Measurements from ENCODE around the gene ZNF33A. TPM values are rescaled to one million over a fixed set of nuclear protein-coding genes. Genes with fewer than 3 reads are reported as not detected.
A peak's percentile ranks its signal among the peaks of the same experiment; 100 is the strongest.
"Not testable (repeated sequence)": the region's sequence is repeated elsewhere in the genome, so short reads cannot be mapped to it uniquely, and the experiment has no call there.

Gene ZNF33A
- total RNA-seq, 2 donors from 2014 or later: 15.9 to 19.6 TPM

DNA sequence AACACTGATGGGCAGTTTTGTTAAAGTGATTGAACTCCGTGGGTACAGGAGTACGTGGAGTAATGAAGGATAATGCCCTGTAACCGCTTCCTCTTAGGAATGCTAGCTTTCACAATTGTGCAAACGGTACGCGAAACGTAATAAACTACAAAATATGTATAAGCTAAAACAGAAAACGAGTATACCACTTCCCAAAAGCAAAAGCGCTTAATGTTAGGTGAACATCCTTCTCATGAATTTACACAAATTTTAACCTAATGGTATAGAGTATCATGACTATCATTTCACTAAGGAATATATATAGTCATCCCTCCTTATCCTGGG is 33.6 kb upstream of the ZNF33A start:
- no peaks in the 10 kb centered on the region for H3K27me3 ChIP-seq
- H3K36me3 ChIP-seq: no peaks in the 10 kb centered on the region
- TF ChIP-seq, protein P1, sequence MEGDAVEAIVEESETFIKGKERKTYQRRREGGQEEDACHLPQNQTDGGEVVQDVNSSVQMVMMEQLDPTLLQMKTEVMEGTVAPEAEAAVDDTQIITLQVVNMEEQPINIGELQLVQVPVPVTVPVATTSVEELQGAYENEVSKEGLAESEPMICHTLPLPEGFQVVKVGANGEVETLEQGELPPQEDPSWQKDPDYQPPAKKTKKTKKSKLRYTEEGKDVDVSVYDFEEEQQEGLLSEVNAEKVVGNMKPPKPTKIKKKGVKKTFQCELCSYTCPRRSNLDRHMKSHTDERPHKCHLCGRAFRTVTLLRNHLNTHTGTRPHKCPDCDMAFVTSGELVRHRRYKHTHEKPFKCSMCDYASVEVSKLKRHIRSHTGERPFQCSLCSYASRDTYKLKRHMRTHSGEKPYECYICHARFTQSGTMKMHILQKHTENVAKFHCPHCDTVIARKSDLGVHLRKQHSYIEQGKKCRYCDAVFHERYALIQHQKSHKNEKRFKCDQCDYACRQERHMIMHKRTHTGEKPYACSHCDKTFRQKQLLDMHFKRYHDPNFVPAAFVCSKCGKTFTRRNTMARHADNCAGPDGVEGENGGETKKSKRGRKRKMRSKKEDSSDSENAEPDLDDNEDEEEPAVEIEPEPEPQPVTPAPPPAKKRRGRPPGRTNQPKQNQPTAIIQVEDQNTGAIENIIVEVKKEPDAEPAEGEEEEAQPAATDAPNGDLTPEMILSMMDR (IDR thresholded peaks at IDR 0.05): peak in 1 of 2 donors; percentile 7
- H3K4me3 ChIP-seq: peak overlapping the region; percentile 86 to 94
- no peaks in the 10 kb centered on the region for H3K9me3 ChIP-seq
- H3K4me1 ChIP-seq: peaks cover 0 to 6% of the 10 kb centered on the region in 2 donors
- peak overlapping the region; percentile 99 for H3K27ac ChIP-seq
- DNase-seq (ENCODE audit: low spot score): no peak

DNA sequence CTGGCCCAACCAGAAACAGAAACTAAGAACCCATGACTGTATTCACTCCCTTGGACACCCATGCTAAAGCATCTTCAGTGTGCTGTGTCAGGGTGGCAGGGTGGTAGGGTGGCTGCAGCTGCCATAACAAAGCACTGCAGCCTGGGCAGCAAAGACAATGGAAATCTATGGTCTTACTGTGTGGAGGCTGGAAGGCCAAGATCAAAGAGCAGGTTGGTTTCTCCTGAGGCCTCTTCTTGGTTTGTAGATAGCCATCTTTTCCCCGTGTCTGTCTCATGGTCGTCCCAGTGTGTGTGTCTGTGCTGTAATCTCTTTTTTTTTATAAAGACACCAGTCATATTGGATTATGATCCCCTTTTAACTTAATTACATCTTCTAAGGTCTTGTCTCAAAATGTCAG is 18.8 kb upstream of the ZNF33A start:
- Histone ChIP-seq H3K27ac (no peak overlapping the region), H3K9me3 (no peaks in the 10 kb centered on the region), H3K4me3 (no peak overlapping the region), H3K36me3 (no peaks in the 10 kb centered on the region), H3K27me3 (no peaks in the 10 kb centered on the region), H3K4me1 (no peaks in the 10 kb centered on the region)
- TF ChIP-seq, protein P1 (IDR thresholded peaks at IDR 0.05): no peak
- DNase-seq (ENCODE audit: low spot score): no peak

DNA sequence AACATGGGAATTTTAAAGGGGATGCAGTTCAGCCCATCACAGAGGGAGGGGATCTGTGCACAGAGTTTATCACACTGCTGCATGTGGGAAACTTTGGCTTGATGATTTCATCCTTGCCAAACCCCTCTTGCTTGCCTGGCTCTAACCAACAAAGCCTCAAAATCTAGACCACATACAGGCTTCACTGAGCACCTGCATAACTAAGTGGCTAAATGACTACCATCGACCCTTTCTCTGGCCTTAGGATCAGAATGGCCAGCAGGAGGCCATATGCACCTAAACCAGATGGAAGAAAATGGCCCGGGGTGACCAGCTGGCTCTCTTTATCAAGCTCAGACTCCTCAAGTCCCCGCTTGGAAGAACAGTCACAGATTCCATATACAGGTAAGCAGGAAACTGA is 18.4 kb upstream of the ZNF33A start:
- Histone ChIP-seq H3K9me3 (no peaks in the 10 kb centered on the region), H3K36me3 (no peaks in the 10 kb centered on the region), H3K4me1 (no peaks in the 10 kb centered on the region), H3K27me3 (no peaks in the 10 kb centered on the region), H3K4me3 (no peak overlapping the region), H3K27ac (no peak overlapping the region)
- TF ChIP-seq, protein P1 (IDR thresholded peaks at IDR 0.05): no peak
- no peak for DNase-seq (ENCODE audit: low spot score)

DNA sequence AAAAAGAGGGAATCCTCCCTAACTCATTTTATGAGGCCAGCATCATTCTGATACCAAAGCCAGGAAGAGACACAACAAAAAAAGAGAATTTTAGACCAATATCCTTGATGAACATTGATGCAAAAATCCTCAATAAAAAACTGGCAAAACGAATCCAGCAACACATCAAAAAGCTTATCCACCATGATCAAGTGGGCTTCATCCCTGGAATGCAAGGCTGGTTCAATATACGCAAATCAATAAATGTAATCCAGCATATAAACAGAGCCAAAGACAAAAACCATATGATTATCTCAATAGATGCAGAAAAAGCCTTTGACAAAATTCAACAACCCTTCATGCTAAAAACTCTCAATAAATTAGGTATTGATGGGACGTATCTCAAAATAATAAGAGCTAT is 11.6 kb upstream of the ZNF33A start:
- not testable (repeated sequence) for H3K9me3 ChIP-seq; H3K4me1 ChIP-seq; H3K27me3 ChIP-seq; DNase-seq (ENCODE audit: low spot score); H3K4me3 ChIP-seq; H3K27ac ChIP-seq; H3K36me3 ChIP-seq

DNA sequence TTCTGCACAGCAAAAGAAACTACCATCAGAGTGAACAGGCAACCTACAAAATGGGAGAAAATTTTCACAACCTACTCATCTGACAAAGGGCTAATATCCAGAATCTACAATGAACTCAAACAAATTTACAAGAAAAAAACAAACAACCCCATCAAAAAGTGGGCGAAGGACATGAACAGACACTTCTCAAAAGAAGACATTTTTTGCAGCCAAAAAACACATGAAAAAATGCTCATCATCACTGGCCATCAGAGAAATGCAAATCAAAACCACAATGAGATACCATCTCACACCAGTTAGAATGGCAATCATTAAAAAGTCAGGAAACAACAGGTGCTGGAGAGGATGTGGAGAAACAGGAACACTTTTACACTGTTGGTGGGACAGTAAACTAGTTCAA is 10.0 kb upstream of the ZNF33A start:
- not testable (repeated sequence) for H3K27me3 ChIP-seq; H3K4me1 ChIP-seq; H3K9me3 ChIP-seq; H3K36me3 ChIP-seq; DNase-seq (ENCODE audit: low spot score); H3K4me3 ChIP-seq; H3K27ac ChIP-seq

DNA sequence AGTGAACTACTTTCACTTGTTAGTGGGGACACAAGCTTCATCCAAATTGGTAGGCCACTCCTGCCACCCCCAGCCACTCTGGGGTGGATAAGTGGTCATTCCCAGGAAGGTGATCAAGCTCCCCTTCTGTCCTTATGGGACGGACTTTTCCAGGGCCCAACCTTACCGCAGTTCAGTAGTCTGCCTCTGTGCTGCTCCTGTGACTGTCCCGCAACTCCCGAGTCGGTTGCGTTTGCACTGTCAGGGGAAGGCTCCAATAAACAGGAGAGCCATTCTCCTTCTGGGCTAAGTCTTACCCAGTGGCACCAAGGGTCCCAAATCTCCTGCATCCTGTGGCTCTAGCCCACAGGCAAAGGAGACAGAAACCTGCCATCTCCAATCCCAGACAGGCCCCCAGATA is 7.4 kb upstream of the ZNF33A start:
- H3K4me3 ChIP-seq: no peak overlapping the region
- H3K36me3 ChIP-seq: no peaks in the 10 kb centered on the region
- H3K27me3 ChIP-seq: no peaks in the 10 kb centered on the region
- no peaks in the 10 kb centered on the region for H3K4me1 ChIP-seq
- TF ChIP-seq, protein P1 (IDR thresholded peaks at IDR 0.05): no peak
- no peak overlapping the region for H3K27ac ChIP-seq
- DNase-seq (ENCODE audit: low spot score): no peak
- H3K9me3 ChIP-seq: no peaks in the 10 kb centered on the region

DNA sequence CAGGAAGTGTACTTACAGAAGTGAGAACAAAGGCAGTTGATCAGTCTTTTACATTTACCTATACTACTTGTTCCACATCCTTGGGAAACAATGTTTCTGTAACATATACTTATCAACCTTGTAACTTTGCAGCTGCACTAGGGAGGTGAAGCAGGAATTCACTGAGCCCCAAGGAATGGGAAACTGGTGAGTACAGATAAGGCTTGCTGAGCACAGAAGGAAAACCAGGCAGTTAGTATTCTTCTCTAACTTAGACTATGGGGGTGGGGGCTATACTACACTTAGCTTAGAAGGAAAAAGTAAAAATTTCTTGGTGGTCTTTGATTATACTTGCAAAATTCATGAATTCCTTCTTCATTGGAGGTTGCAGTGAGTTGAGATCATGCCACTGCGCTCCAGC is 6.9 kb upstream of the ZNF33A start:
- no peaks in the 10 kb centered on the region for H3K36me3 ChIP-seq
- no peaks in the 10 kb centered on the region for H3K4me1 ChIP-seq

More for the DNA sequence above, 6.9 kb upstream of the ZNF33A start:
- Histone ChIP-seq H3K9me3 (no peaks in the 10 kb centered on the region), H3K4me3 (no peak overlapping the region), H3K27ac (no peak overlapping the region), H3K27me3 (no peaks in the 10 kb centered on the region)
- TF ChIP-seq, protein P1 (IDR thresholded peaks at IDR 0.05): no peak
- no peak for DNase-seq (ENCODE audit: low spot score)
